Sigmoid colon (tissue), 4 donors: Measurements from ENCODE around the gene BIVM.

Source experiments
- CTCF ChIP-seq, 4 experiments: fragments of 450-650 bp in 3 of 4; fragments of 200-600 bp in 1 of 4; IDR thresholded peaks; one replicate each; pipeline ENCODE4 v1.5.1; 2016 to 2019; ENCODE audit warnings: antibody characterized with exemption in 4 of 4, mild to moderate bottlenecking in 3 of 4, moderate library complexity in 2 of 4
- EP300 ChIP-seq, 4 donors: sonication (generic); formaldehyde crosslinking; IDR thresholded peaks; one replicate each; pipeline ENCODE4 v1.6.1; 2017; ENCODE audit warnings: antibody characterized with exemption in 4 of 4
- POLR2A ChIP-seq, 2 donors: fragments of 450-650 bp; IDR thresholded peaks; one replicate each; pipeline ENCODE4 v1.6.1; 2016; ENCODE audit warnings: antibody characterized with exemption in 2 of 2, mild to moderate bottlenecking in 2 of 2, moderate library complexity in 2 of 2
- POLR2AphosphoS5 ChIP-seq, 4 donors: sonication (generic); formaldehyde crosslinking; IDR thresholded peaks; one replicate each; pipeline ENCODE4 v1.6.1; 2017; ENCODE audit warnings: antibody characterized with exemption in 4 of 4

- TF ChIP-seq EP300 (IDR thresholded peaks at IDR 0.05) (no peak), CTCF (IDR thresholded peaks at IDR 0.05) (peak; percentile 49 to 68 (median 58)), POLR2A (IDR thresholded peaks at IDR 0.05) (no peak), POLR2AphosphoS5 (IDR thresholded peaks at IDR 0.05) (peak in 2 of 4 donors; percentile 40 to 42)
Measured at GRCh38 chr13:102800145-102801041, 1.5 kb downstream of the BIVM start.
